ENCODE data around the gene DOLPP1.

DNA sequence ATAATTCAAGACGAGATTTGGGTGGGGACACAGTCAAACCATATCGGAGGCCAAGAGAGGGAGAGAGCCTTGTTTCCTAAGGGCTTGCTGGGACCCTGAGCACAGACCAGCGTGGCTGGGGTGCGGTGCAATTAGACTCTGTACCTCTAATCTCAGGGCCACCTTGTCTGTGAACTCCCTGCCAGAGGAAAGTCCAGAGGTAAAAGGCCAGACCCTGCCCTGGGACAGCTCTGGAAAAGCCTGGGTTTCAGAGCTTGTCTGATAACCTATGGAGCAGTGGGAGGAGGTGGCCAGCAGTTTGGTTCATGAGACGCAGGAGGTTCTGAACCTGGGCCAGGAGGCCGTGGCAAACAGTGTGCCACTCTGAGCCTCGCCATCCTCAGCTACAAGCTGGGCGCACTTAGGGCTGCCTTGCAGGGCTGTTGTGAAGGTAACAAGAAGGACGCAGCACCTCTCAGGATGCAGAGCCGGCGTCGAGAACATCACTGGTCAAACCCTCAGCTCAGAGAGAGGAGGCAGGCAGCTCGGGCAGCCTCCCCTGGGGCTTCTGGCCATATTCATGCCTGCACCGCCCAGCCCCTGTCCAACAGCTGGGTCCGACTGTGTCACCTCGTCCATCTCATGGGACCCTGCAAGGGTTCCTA is 4.8 kb upstream of the DOLPP1 start:
- TF ChIP-seq, protein P1, sequence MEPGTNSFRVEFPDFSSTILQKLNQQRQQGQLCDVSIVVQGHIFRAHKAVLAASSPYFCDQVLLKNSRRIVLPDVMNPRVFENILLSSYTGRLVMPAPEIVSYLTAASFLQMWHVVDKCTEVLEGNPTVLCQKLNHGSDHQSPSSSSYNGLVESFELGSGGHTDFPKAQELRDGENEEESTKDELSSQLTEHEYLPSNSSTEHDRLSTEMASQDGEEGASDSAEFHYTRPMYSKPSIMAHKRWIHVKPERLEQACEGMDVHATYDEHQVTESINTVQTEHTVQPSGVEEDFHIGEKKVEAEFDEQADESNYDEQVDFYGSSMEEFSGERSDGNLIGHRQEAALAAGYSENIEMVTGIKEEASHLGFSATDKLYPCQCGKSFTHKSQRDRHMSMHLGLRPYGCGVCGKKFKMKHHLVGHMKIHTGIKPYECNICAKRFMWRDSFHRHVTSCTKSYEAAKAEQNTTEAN (CRISPR knock-in tag; IDR thresholded peaks at IDR 0.05) = no peak
- TF ChIP-seq RORB (CRISPR knock-in tag; IDR thresholded peaks at IDR 0.05) = no peak
- TF ChIP-seq, protein P2, sequence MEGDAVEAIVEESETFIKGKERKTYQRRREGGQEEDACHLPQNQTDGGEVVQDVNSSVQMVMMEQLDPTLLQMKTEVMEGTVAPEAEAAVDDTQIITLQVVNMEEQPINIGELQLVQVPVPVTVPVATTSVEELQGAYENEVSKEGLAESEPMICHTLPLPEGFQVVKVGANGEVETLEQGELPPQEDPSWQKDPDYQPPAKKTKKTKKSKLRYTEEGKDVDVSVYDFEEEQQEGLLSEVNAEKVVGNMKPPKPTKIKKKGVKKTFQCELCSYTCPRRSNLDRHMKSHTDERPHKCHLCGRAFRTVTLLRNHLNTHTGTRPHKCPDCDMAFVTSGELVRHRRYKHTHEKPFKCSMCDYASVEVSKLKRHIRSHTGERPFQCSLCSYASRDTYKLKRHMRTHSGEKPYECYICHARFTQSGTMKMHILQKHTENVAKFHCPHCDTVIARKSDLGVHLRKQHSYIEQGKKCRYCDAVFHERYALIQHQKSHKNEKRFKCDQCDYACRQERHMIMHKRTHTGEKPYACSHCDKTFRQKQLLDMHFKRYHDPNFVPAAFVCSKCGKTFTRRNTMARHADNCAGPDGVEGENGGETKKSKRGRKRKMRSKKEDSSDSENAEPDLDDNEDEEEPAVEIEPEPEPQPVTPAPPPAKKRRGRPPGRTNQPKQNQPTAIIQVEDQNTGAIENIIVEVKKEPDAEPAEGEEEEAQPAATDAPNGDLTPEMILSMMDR (IDR thresholded peaks at IDR 0.05) = no peak
- TF ChIP-seq CREB1 (CRISPR knock-in tag; IDR thresholded peaks at IDR 0.05) = no peak

All from WTC11 (cell line).